WTC11 (cell line): ENCODE data around the gene DPP4. TPM values are rescaled to one million over a fixed set of nuclear protein-coding genes. Genes with fewer than 3 reads are reported as not detected.

Experiments used
- ATAC-seq: fragments of 200-7000 bp; cut with Tn5 transposase; 2 replicates; pipeline ENCODE4 v1.10.0; 2021; ENCODE audit warnings: mild to moderate bottlenecking, moderate library complexity
- CTCF ChIA-PET: fragments of 300-600 bp; sonication (Branson Sonifier 250); formaldehyde crosslinking; loops from one replicate; lab custom pipeline; 2021; ENCODE audit warnings: antibody characterized with exemption; lab: Charles Lee
- POLR2A ChIA-PET: fragments of 350-600 bp; sonication (Branson Sonifier 250); formaldehyde crosslinking; loops from one replicate; lab custom pipeline; 2021; ENCODE audit warnings: antibody characterized with exemption; lab: Charles Lee
- DNase-seq: peaks from one replicate; pipeline ENCODE4 v3.0.0; 2021; ENCODE audit warnings: low spot score
- H3K27ac Mint-ChIP-seq: 2 replicates; pipeline ENCODE4 v1.8.0; 2021; ENCODE audit warnings: mixed read lengths
- H3K27me3 Mint-ChIP-seq: 2 replicates; pipeline ENCODE4 v1.8.0; 2021; ENCODE audit warnings: low read depth, mild to moderate bottlenecking, moderate library complexity, mixed read lengths
- H3K36me3 Mint-ChIP-seq: 2 replicates; pipeline ENCODE4 v1.8.0; 2021; ENCODE audit warnings: mixed read lengths
- H3K4me1 Mint-ChIP-seq: 2 replicates; pipeline ENCODE4 v1.8.0; 2022; ENCODE audit warnings: mixed read lengths
- H3K4me3 Mint-ChIP-seq: 2 replicates; pipeline ENCODE4 v1.8.0; 2021; ENCODE audit warnings: mild to moderate bottlenecking, moderate library complexity, mixed read lengths
- H3K9me3 Mint-ChIP-seq: 2 replicates; pipeline ENCODE4 v1.8.0; 2021; ENCODE audit warnings: mixed read lengths
- AFF4 ChIP-seq: sonication (generic); formaldehyde crosslinking; IDR thresholded peaks from 2 replicates; pipeline ENCODE4 v1.8.1; 2023; ENCODE audit warnings: mild to moderate bottlenecking, missing genetic modification reagents, borderline replicate concordance
- CBFB ChIP-seq: sonication (generic); formaldehyde crosslinking; IDR thresholded peaks from 2 replicates; pipeline ENCODE4 v1.8.1; 2022; ENCODE audit warnings: mild to moderate bottlenecking, low read depth, missing genetic modification reagents
- CDX4 ChIP-seq: fragments of 250-450 bp; sonication (Bioruptor Pico); IDR thresholded peaks from 2 replicates; pipeline ENCODE4 v1.9.0; 2021; ENCODE audit warnings: moderate library complexity, mild to moderate bottlenecking, inconsistent platforms, borderline replicate concordance
- CTCF ChIP-seq: fragments of 200-600 bp; IDR thresholded peaks from 2 replicates; pipeline ENCODE4 v1.8.0; 2022; ENCODE audit warnings: antibody characterized with exemption
- E2F1 ChIP-seq: sonication (generic); formaldehyde crosslinking; IDR thresholded peaks from 2 replicates; pipeline ENCODE4 v1.8.0; 2022; ENCODE audit warnings: mild to moderate bottlenecking, missing genetic modification reagents
- EMX1 ChIP-seq: fragments of 250-450 bp; sonication (Bioruptor Pico); IDR thresholded peaks from 2 replicates; pipeline ENCODE4 v1.8.0; 2021; ENCODE audit warnings: mild to moderate bottlenecking
- ESRRA ChIP-seq: sonication (generic); formaldehyde crosslinking; IDR thresholded peaks from 2 replicates; pipeline ENCODE4 v1.8.1; 2022; ENCODE audit warnings: mild to moderate bottlenecking, missing genetic modification reagents, borderline replicate concordance
- GTF2I ChIP-seq: fragments of 250-450 bp; sonication (Bioruptor Pico); conservative IDR thresholded peaks from 2 replicates; pipeline ENCODE4 v1.4.0; 2021; ENCODE audit warnings: mild to moderate bottlenecking
- HMGXB4 ChIP-seq: sonication (generic); formaldehyde crosslinking; IDR thresholded peaks from 2 replicates; pipeline ENCODE4 v1.8.1; 2023; ENCODE audit warnings: mild to moderate bottlenecking, moderate library complexity, missing genetic modification reagents
- JAZF1 ChIP-seq: fragments of 250-450 bp; sonication (Bioruptor Pico); IDR thresholded peaks from 2 replicates; pipeline ENCODE4 v1.9.0; 2021; ENCODE audit warnings: moderate library complexity, mild to moderate bottlenecking, inconsistent platforms
- SMAD4 ChIP-seq: sonication (generic); formaldehyde crosslinking; IDR thresholded peaks from 2 replicates; pipeline ENCODE4 v1.8.0; 2022; ENCODE audit warnings: mild to moderate bottlenecking, missing genetic modification reagents
- SP1 ChIP-seq: sonication (generic); formaldehyde crosslinking; conservative IDR thresholded peaks from 2 replicates; pipeline ENCODE4 v1.8.1; 2022; ENCODE audit warnings: missing genetic modification reagents
- TEAD4 ChIP-seq: sonication (generic); formaldehyde crosslinking; IDR thresholded peaks from 2 replicates; pipeline ENCODE4 v1.8.0; 2022; ENCODE audit warnings: mild to moderate bottlenecking, missing genetic modification reagents
- ZBTB21 ChIP-seq: sonication (generic); formaldehyde crosslinking; IDR thresholded peaks from 2 replicates; pipeline ENCODE4 v1.8.1; 2023; ENCODE audit warnings: mild to moderate bottlenecking, missing genetic modification reagents, borderline replicate concordance
- ZNF263 ChIP-seq: sonication (generic); formaldehyde crosslinking; IDR thresholded peaks from 2 replicates; pipeline ENCODE4 v1.8.1; 2022; ENCODE audit warnings: low read depth, mild to moderate bottlenecking, moderate library complexity, missing genetic modification reagents
- ZNF317 ChIP-seq: sonication (generic); formaldehyde crosslinking; IDR thresholded peaks from 2 replicates; pipeline ENCODE4 v1.8.1; 2023; ENCODE audit warnings: low read depth, mild to moderate bottlenecking, moderate library complexity, missing genetic modification reagents, borderline replicate concordance
- total RNA-seq: library from RNA; stranded (reverse); gene quantifications from 3 replicates; pipeline ENCODE4 v1.2.3, GENCODE V29; 2021

DPP4 gene
- total RNA-seq, 1 experiment from 2014 or later, result 3.6 TPM

GRCh38 chr2:162025121-162025911 lies 48.7 kb downstream of the DPP4 start (continued):
- TF ChIP-seq CTCF (no peak), E2F1 (CRISPR knock-in tag) (no peak), GTF2I (CRISPR knock-in tag) (no peak), EMX1 (CRISPR knock-in tag) (no peak), CDX4 (no peak), SMAD4 (CRISPR knock-in tag) (no peak)

GRCh38 chr2:162022290-162022945 lies 51.6 kb downstream of the DPP4 start:
- DNase-seq (no peak), ATAC-seq (no peak)
- TF ChIP-seq SP1, result no peak
- no peak for TF ChIP-seq ESRRA
- TF ChIP-seq ZNF317 (CRISPR knock-in tag), result no peak
- no peak for TF ChIP-seq ZNF263 (CRISPR knock-in tag)
- TF ChIP-seq EMX1 (CRISPR knock-in tag), result no peak
- no peak for TF ChIP-seq CBFB
- no peak for TF ChIP-seq JAZF1 (CRISPR knock-in tag)
- no peak for TF ChIP-seq HMGXB4 (CRISPR knock-in tag)
- no peak for TF ChIP-seq TEAD4 (CRISPR knock-in tag)
- no peak for TF ChIP-seq ZBTB21
- no peak for TF ChIP-seq AFF4 (CRISPR knock-in tag)
- ChIA-PET CTCF (no interaction called here), POLR2A (interaction anchor here (0.5 kb wide), 1 partner anchor 48 kb away, joined by 4 read pairs; no protein-coding TSS in a partner anchor)
- no peaks in the 10 kb centered on the region for H3K36me3 Mint-ChIP-seq
- no peaks in the 10 kb centered on the region for H3K9me3 Mint-ChIP-seq
- H3K27me3 Mint-ChIP-seq, result no peaks in the 10 kb centered on the region
- H3K4me3 Mint-ChIP-seq, result no peak overlapping the region
- no peak overlapping the region for H3K27ac Mint-ChIP-seq
- H3K4me1 Mint-ChIP-seq, result peaks cover 14% of the 10 kb centered on the region
